ENCODE measurements around the gene SLC25A1. TPM values are rescaled to one million over a fixed set of nuclear protein-coding genes. Genes with fewer than 3 reads are reported as not detected.
"Not testable (repeated sequence)": the region's sequence is repeated elsewhere in the genome, so short reads cannot be mapped to it uniquely, and the experiment has no call there.

Gene SLC25A1
- total RNA-seq, 5 donors from 2014 or later (not counting 1 experiment from before 2014, with no cell fraction given): 24.1 to 52.9 (median 45.7) TPM

DNA sequence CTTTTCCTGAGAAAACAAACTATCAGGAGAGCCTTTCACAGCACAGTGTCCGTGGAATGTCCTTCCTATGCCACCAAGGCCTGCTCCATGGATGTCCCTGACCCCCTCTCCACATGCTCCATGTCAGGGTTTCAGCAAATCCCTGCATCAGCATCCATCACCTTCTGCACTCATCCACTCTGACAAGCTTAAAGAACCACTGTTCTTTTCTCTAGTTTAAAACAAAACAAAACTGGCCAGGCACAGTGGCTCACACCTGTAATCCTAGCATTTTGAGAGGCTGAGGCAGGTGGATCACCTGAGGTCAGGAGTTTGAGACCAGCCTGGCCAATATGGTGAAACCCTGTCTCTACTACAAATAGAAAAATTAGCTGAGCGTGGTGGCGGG lies 24.3 kb upstream of the SLC25A1 start:
- WGBS (ENCODE audit: insufficient coverage): 40% methylated on average over 1 of the region's 3 CpGs
- H3K36me3 ChIP-seq (ENCODE audit: control insufficient read depth in 2 of 2, extremely low read depth in 1 of 2, insufficient read depth in 1 of 2, low read length in 1 of 2); H3K4me1 ChIP-seq (ENCODE audit: control insufficient read depth in 1 of 2, extremely low read depth in 1 of 2, insufficient read depth in 2 of 2, low read length in 2 of 2); H3K27ac Mint-ChIP-seq; H3K9me3 ChIP-seq; H3K27ac ChIP-seq (ENCODE audit: low read length); DNase-seq; H3K4me1 Mint-ChIP-seq; H3K4me3 ChIP-seq (ENCODE audit: control insufficient read depth in 1 of 2, extremely low read depth in 1 of 2, low read length in 1 of 2); ATAC-seq (replicated peaks in 1 of 4); H3K36me3 Mint-ChIP-seq; CTCF ChIA-PET; H3K9me3 Mint-ChIP-seq; POLR2A ChIA-PET; H3K4me3 Mint-ChIP-seq: not testable (repeated sequence)
- peaks cover 0 to 18% of the 10 kb centered on the region in 2 experiments for H3K27me3 ChIP-seq (replicated peaks in 1 of 2; ENCODE audit: control insufficient read depth in 2 of 2, extremely low read depth in 1 of 2, insufficient read depth in 2 of 2, low read length in 1 of 2)
- H3K27me3 Mint-ChIP-seq: peaks cover 12 to 16% of the 10 kb centered on the region in 2 donors

DNA sequence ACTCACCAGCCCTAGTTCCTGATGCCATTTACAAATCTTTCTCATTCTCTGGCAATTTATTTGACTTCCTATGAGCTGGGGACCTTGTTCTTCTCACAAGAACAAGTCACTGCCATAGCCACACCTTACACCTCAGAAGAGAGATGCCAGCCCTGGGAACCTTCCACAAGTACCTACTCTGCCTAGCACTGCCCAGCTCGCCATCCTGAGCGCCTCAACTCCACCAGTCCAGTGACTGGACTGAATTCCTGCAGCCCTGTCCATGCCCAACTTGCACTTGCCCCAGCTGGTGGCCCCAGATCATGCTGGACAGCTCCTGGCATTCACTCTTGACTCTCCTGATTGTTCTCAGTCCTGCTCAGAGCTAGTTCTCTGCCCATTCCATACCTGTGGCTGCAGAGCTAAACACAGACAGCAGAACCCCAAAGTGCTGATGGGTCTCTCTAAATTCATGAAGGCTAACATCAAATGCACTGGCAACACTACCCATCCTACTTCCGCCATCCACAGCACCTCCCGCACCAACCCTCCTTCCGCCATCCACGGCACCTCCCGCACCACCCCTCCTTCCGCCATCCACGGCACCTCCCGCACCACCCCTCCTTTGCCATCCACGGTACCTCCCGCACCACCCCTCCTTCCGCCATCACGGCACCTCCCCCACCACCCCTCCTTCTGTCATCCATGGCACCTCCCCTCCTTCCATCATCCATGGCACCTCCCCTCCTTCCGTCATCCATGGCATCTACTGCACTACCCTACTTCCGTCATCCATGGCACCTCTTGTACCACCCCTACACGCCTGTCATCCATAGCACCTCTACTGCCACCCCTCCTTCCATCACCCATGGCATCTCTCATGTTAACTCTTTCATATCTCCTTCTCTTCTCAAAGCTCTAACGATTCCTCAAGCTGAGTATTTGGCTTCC lies 23.6 kb upstream of the SLC25A1 start:
- ChIA-PET POLR2A (no interaction called here), CTCF (no interaction called here)
- Histone ChIP-seq H3K4me3 (ENCODE audit: control insufficient read depth in 1 of 2, extremely low read depth in 1 of 2, low read length in 1 of 2) (no peak overlapping the region), H3K27me3 (replicated peaks in 1 of 2; ENCODE audit: control insufficient read depth in 2 of 2, extremely low read depth in 1 of 2, insufficient read depth in 2 of 2, low read length in 1 of 2) (peaks cover 0 to 19% of the 10 kb centered on the region in 2 experiments), H3K4me1 (ENCODE audit: control insufficient read depth in 1 of 2, extremely low read depth in 1 of 2, insufficient read depth in 2 of 2, low read length in 2 of 2) (no peaks in the 10 kb centered on the region), H3K9me3 (no peaks in the 10 kb centered on the region), H3K36me3 (ENCODE audit: control insufficient read depth in 2 of 2, extremely low read depth in 1 of 2, insufficient read depth in 1 of 2, low read length in 1 of 2) (no peaks in the 10 kb centered on the region), H3K27ac (ENCODE audit: low read length) (no peak overlapping the region)
- Mint-ChIP-seq H3K27me3 (peaks cover 16% of the 10 kb centered on the region in 2 donors), H3K4me1 (no peaks in the 10 kb centered on the region), H3K4me3 (no peak overlapping the region), H3K27ac (no peak overlapping the region), H3K36me3 (no peaks in the 10 kb centered on the region), H3K9me3 (peaks cover 0 to 3% (median 0%) of the 10 kb centered on the region in 3 donors)
- WGBS (ENCODE audit: insufficient coverage): 87% methylated on average over 18 of the region's 18 CpGs
- ATAC-seq (replicated peaks in 1 of 4) (no peak), DNase-seq (no peak)

DNA sequence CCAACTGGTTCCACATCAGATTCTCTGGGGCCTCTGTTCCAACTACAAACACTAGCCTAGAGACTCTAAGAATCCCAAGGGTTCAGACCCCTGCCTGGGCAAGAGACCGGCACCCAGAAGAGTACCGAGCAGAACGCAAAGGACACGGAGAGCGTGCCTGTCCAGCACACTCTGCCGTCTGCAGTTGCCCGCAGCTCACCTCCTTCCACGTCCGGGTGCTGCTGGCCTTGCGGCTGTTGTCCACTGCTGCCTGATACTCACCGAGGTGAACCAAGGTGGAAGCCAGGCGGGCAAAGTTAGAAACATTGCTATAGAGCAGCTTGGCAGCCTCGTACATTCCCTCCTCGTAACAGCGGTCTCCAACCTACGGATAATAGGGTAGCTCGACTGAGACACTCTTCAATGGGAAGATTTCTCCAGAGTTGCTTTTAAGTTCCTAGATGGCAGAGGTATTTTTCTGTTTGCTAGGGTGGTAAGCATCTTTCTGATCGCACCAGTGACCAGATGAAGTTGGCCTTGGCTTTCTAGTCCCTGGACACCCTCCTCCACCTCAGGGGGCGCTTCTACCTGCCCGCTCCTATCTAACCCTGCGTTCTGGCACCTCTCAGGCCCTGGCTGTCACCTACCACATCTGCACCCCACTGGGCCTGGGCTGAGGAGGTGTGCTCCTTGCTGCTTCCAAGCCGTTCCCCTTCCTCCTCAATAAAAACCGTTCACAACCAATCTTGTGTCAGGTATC lies 22.8 kb upstream of the SLC25A1 start:
- no peak overlapping the region for H3K27ac Mint-ChIP-seq
- ChIA-PET CTCF (no interaction called here), POLR2A (no interaction called here)
- Histone ChIP-seq H3K27ac (ENCODE audit: low read length) (no peak overlapping the region), H3K36me3 (ENCODE audit: control insufficient read depth in 2 of 2, extremely low read depth in 1 of 2, insufficient read depth in 1 of 2, low read length in 1 of 2) (no peaks in the 10 kb centered on the region), H3K4me1 (ENCODE audit: control insufficient read depth in 1 of 2, extremely low read depth in 1 of 2, insufficient read depth in 2 of 2, low read length in 2 of 2) (no peaks in the 10 kb centered on the region), H3K4me3 (ENCODE audit: control insufficient read depth in 1 of 2, extremely low read depth in 1 of 2, low read length in 1 of 2) (no peak overlapping the region), H3K27me3 (replicated peaks in 1 of 2; ENCODE audit: control insufficient read depth in 2 of 2, extremely low read depth in 1 of 2, insufficient read depth in 2 of 2, low read length in 1 of 2) (peaks cover 0 to 16% of the 10 kb centered on the region in 2 experiments), H3K9me3 (no peaks in the 10 kb centered on the region)
- DNase-seq: no peak
- peaks cover 0 to 3% (median 0%) of the 10 kb centered on the region in 3 donors for H3K9me3 Mint-ChIP-seq
- no peak for ATAC-seq (replicated peaks in 1 of 4)
- no peak overlapping the region for H3K4me3 Mint-ChIP-seq
- H3K27me3 Mint-ChIP-seq: peaks cover 14 to 16% of the 10 kb centered on the region in 2 donors
- H3K4me1 Mint-ChIP-seq: peaks cover 0 to 2% (median 0%) of the 10 kb centered on the region in 3 donors
- H3K36me3 Mint-ChIP-seq: no peaks in the 10 kb centered on the region
- 95% methylated on average over 20 of the region's 23 CpGs for WGBS (ENCODE audit: insufficient coverage)

DNA sequence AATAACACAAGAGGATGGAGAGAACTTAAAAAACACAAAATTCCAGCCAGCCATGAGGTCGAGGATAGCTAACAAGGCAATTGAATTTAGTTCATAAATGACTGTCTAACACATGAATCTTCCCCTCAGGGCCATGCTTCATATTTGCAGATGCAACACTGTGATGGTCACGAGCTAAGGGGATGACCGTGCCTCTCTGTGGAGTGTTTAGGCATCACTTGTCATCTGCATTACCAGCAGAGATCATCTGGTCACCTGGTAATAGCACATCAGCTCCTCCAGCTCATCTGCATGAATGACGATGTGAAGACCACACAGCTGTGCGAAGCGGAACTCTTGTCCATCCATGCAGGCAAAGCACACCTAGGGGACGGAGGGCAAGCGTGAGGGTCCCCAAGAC lies 20.9 kb upstream of the SLC25A1 start:
- H3K36me3 Mint-ChIP-seq: no peaks in the 10 kb centered on the region
- DNase-seq (no peak), ATAC-seq (replicated peaks in 1 of 4) (no peak)
- no peak overlapping the region for H3K27ac ChIP-seq (ENCODE audit: low read length)
- peaks cover 0 to 13% of the 10 kb centered on the region in 2 experiments for H3K27me3 ChIP-seq (replicated peaks in 1 of 2; ENCODE audit: control insufficient read depth in 2 of 2, extremely low read depth in 1 of 2, insufficient read depth in 2 of 2, low read length in 1 of 2)
- H3K4me3 ChIP-seq (ENCODE audit: control insufficient read depth in 1 of 2, extremely low read depth in 1 of 2, low read length in 1 of 2): no peak overlapping the region
- WGBS (ENCODE audit: insufficient coverage): 88% methylated on average over 7 of the region's 8 CpGs
- H3K4me3 Mint-ChIP-seq: no peak overlapping the region
- H3K9me3 Mint-ChIP-seq: peaks cover 0 to 3% (median 0%) of the 10 kb centered on the region in 3 donors
- H3K27me3 Mint-ChIP-seq: peaks cover 11 to 16% of the 10 kb centered on the region in 2 donors
- H3K27ac Mint-ChIP-seq: no peak overlapping the region
- peaks cover 0 to 9% of the 10 kb centered on the region in 2 experiments for H3K4me1 ChIP-seq (ENCODE audit: control insufficient read depth in 1 of 2, extremely low read depth in 1 of 2, insufficient read depth in 2 of 2, low read length in 2 of 2)
- peaks cover 9 to 16% (median 11%) of the 10 kb centered on the region in 3 donors for H3K4me1 Mint-ChIP-seq
- ChIA-PET CTCF (no interaction called here), POLR2A (no interaction called here)
- no peaks in the 10 kb centered on the region for H3K9me3 ChIP-seq
- H3K36me3 ChIP-seq (ENCODE audit: control insufficient read depth in 2 of 2, extremely low read depth in 1 of 2, insufficient read depth in 1 of 2, low read length in 1 of 2): no peaks in the 10 kb centered on the region

DNA sequence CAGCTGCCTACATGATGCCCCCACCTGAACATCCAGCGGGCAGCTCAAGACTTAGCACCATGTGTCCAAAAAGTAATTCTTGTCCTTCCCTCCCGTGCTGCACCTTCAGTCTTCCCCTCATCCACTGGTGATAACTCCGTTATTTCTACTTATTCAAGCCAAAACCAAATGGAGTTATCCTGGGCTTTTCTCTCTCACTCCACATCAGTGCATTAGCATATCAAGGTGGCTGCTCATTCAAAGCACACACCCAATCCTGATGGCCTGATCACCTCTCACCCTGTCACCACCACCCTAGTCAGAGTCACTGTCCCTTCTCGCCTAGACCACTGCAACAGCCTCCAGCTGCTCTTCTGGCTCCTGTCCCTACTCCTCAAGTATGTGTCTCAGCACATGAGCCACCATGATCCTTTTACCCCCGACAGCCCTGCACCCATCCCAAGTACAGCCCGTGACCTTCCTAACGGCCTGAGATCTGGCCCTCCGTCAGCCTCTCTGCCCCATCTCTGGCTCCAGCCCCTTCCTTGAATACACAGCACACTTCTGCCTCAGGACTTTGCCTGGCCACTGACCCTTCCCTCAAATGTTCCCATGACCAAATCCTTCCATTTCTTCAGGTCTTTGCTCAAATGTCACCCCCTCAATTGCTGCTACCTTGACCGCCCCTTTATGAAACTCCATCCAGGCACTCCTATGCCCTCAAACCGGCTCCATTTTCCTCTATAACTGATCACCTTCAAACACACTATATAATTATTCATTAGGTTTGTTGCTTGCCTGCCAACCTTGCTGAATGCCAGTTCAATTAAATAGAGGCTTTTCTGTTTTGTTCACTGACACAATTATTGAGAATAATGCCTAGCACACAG lies 19.7 kb upstream of the SLC25A1 start:
- peaks cover 0 to 9% of the 10 kb centered on the region in 2 experiments for H3K27me3 ChIP-seq (replicated peaks in 1 of 2; ENCODE audit: control insufficient read depth in 2 of 2, extremely low read depth in 1 of 2, insufficient read depth in 2 of 2, low read length in 1 of 2)
- peaks cover 9 to 16% (median 11%) of the 10 kb centered on the region in 3 donors for H3K4me1 Mint-ChIP-seq
- no peaks in the 10 kb centered on the region for H3K36me3 ChIP-seq (ENCODE audit: control insufficient read depth in 2 of 2, extremely low read depth in 1 of 2, insufficient read depth in 1 of 2, low read length in 1 of 2)
- 91% methylated on average over 10 of the region's 10 CpGs for WGBS (ENCODE audit: insufficient coverage)
- H3K27ac ChIP-seq (ENCODE audit: low read length): no peak overlapping the region
- no peak overlapping the region for H3K4me3 Mint-ChIP-seq
- peaks cover 0 to 9% of the 10 kb centered on the region in 2 experiments for H3K4me1 ChIP-seq (ENCODE audit: control insufficient read depth in 1 of 2, extremely low read depth in 1 of 2, insufficient read depth in 2 of 2, low read length in 2 of 2)
- H3K9me3 ChIP-seq: no peaks in the 10 kb centered on the region
- ChIA-PET CTCF (no interaction called here), POLR2A (no interaction called here)
- ATAC-seq (replicated peaks in 1 of 4): no peak
- no peak overlapping the region for H3K4me3 ChIP-seq (ENCODE audit: control insufficient read depth in 1 of 2, extremely low read depth in 1 of 2, low read length in 1 of 2)
- DNase-seq: no peak
- H3K27ac Mint-ChIP-seq: no peak overlapping the region
- peaks cover 0 to 3% (median 0%) of the 10 kb centered on the region in 3 donors for H3K9me3 Mint-ChIP-seq
- peaks cover 3 to 11% of the 10 kb centered on the region in 2 donors for H3K27me3 Mint-ChIP-seq
- no peaks in the 10 kb centered on the region for H3K36me3 Mint-ChIP-seq

All from T-cell (primary cell).